ENCODE results near the gene LRP5. TPM values are rescaled to one million over a fixed set of nuclear protein-coding genes. Genes with fewer than 3 reads are reported as not detected.

The LRP5 gene
- total and polyA plus RNA-seq, 12 donors = 10.7 to 277 (median 75.8) TPM

DNA sequence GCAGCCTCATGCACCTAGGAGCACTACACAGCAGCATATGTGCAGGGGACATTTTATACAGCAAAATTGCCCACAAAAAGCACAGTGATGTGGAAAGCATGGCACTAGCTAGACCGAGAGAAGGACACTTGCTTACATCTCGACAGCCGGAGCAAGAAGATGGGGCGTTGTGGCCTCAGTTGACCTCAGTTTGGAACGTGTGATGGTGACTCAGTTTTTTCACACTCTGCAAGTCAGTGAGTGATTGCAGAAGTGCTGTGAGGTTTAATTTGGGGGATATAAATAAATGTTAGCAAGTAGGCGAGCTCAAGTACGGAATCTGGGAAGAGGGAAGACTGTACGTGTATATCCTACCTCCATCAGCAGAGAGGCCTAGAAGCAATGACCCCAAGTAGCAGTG lies 23.3 kb downstream of the LRP5 start:
- Histone ChIP-seq H3K9me3 (replicated peaks in 1 of 3) (no peaks in the 10 kb centered on the region), H3K27ac (no peak overlapping the region), H3K27me3 (no peaks in the 10 kb centered on the region), H3K4me3 (no peak overlapping the region), H3K36me3 (replicated peaks in 1 of 2) (no peaks in the 10 kb centered on the region), H3K4me1 (replicated peaks in 1 of 2) (peaks cover 19 to 53% of the 10 kb centered on the region in 2 donors)
- DNase-seq = no peak
- intact Hi-C loops (cut with DNase I) = no loop called here
- TF ChIP-seq, protein P1, sequence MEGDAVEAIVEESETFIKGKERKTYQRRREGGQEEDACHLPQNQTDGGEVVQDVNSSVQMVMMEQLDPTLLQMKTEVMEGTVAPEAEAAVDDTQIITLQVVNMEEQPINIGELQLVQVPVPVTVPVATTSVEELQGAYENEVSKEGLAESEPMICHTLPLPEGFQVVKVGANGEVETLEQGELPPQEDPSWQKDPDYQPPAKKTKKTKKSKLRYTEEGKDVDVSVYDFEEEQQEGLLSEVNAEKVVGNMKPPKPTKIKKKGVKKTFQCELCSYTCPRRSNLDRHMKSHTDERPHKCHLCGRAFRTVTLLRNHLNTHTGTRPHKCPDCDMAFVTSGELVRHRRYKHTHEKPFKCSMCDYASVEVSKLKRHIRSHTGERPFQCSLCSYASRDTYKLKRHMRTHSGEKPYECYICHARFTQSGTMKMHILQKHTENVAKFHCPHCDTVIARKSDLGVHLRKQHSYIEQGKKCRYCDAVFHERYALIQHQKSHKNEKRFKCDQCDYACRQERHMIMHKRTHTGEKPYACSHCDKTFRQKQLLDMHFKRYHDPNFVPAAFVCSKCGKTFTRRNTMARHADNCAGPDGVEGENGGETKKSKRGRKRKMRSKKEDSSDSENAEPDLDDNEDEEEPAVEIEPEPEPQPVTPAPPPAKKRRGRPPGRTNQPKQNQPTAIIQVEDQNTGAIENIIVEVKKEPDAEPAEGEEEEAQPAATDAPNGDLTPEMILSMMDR (IDR thresholded peaks at IDR 0.05) = no peak
- TF ChIP-seq POLR2A (IDR thresholded peaks at IDR 0.05) = no peak
- 80 to 88% (median 83%) methylated on average over 8 of the region's 8 CpGs for WGBS, 4 donors

DNA sequence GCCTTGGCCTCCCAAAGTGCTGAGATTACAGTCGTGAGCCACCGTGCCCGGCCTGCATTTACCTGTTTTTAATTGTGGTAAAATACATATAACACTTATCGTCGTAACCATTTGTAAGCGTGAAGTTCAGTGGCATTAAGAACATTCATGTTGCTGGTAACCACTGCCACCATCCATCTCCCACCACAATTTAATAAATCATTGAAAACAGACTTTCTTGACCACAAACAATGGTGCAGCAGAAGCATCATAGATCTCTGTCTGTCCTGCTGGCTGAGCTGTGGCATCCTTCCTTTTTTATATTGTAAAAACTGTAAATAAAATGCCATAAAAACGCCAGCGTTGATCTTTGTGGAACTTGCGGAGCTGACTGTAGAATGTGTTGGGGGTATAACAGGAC lies 24.3 kb downstream of the LRP5 start:
- H3K27me3 ChIP-seq = no peaks in the 10 kb centered on the region
- intact Hi-C loops (cut with DNase I) = no loop called here
- peak overlapping the region in 1 of 5 donors; percentile 55 for H3K27ac ChIP-seq
- H3K9me3 ChIP-seq (replicated peaks in 1 of 3) = no peaks in the 10 kb centered on the region
- TF ChIP-seq POLR2A (IDR thresholded peaks at IDR 0.05) = no peak
- TF ChIP-seq, protein P1 (IDR thresholded peaks at IDR 0.05) = no peak
- DNase-seq = no peak
- H3K36me3 ChIP-seq (replicated peaks in 1 of 2) = no peaks in the 10 kb centered on the region
- 76 to 85% (median 80%) methylated on average over 9 of the region's 9 CpGs for WGBS, 4 donors
- H3K4me3 ChIP-seq = no peak overlapping the region
- H3K4me1 ChIP-seq (replicated peaks in 1 of 2) = peaks cover 10 to 53% of the 10 kb centered on the region in 2 donors

DNA sequence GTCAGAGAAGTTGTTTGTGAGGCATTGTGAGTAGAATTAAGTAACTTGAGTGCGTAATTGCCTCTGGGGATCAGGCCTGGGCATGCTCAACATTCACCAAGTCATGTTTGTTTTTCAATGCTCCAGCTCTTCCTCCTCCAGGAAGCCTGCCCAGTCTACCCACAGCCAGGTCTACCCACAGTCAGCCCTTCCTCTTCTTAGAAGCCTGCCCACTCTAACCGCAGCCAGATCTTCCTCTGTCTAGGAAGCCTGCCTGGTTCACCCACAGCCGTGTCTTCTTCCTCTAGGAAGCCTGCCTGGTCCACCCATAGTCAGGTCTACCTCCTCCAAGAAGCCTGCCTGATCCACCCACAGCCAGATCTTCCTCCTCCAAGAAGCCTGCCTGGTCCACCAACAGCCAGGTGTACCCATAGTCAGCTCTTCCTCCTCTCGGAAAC lies 25.0 kb downstream of the LRP5 start:
- Histone ChIP-seq H3K9me3 (replicated peaks in 1 of 3) (no peaks in the 10 kb centered on the region), H3K27ac (peak overlapping the region in 3 of 5 donors; percentile 55 to 64 (median 63)), H3K4me1 (replicated peaks in 1 of 2) (peaks cover 10 to 50% of the 10 kb centered on the region in 2 donors), H3K27me3 (no peaks in the 10 kb centered on the region), H3K36me3 (replicated peaks in 1 of 2) (no peaks in the 10 kb centered on the region), H3K4me3 (no peak overlapping the region)
- no peak for DNase-seq
- TF ChIP-seq, protein P1 (IDR thresholded peaks at IDR 0.05) = no peak
- TF ChIP-seq POLR2A (IDR thresholded peaks at IDR 0.05) = no peak
- intact Hi-C loops (cut with DNase I) = no loop called here
- WGBS, 4 donors = 70 to 85% (median 83%) methylated on average over 4 of the region's 4 CpGs

DNA sequence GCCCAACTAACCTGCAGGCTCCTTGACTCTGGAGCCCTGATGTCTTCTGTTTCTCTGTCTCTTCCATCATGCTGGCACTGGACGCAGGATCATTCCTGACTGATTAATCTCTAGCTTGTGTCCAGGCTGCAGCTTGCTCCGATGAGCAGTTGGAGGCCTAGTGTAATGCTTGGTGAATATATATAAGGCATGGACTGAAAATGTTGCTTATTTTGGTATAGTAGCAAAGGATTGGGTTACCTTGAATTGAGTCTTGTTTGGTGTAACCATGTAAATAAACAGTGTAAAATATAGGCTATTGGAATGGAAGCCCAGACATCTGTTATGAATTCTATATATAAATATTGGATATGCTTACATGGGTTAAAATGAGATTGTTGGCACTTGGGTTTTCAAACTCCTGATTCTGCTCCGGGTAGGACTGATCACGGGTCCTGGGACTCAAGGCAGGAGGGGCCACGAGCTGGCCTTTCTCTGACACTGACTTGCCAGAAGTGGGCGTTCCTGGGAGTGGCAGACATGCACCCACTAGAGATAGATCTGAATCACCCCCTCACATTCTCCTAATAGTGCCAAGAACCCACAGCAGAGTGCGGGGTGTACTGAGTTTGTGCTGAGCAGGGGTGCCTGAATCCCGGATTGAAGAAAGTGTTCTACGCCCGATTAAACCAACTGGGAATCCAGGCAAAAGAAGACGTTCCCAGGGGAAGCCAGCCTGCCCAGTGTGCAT lies 25.8 kb downstream of the LRP5 start:
- Histone ChIP-seq H3K36me3 (replicated peaks in 1 of 2) (no peaks in the 10 kb centered on the region), H3K9me3 (replicated peaks in 1 of 3) (no peaks in the 10 kb centered on the region), H3K27ac (peak overlapping the region in 4 of 5 donors; percentile 12 to 64 (median 59)), H3K4me1 (replicated peaks in 1 of 2) (peaks cover 7 to 49% of the 10 kb centered on the region in 2 donors), H3K27me3 (no peaks in the 10 kb centered on the region), H3K4me3 (no peak overlapping the region)
- intact Hi-C loops (cut with DNase I) = no loop called here
- peak in 1 of 2 donors; percentile 45 for TF ChIP-seq POLR2A (IDR thresholded peaks at IDR 0.05)
- TF ChIP-seq, protein P1 (IDR thresholded peaks at IDR 0.05) = no peak
- DNase-seq = peak in 6 of 7 donors; percentile 69 to 82 (median 80)
- WGBS, 4 donors = 35 to 47% (median 40%) methylated on average over 11 of the region's 11 CpGs

Measured in adrenal gland (tissue), 12 donors.